GM23338 (cell line): ENCODE data around the gene FAM219A. TPM values are rescaled to one million over a fixed set of nuclear protein-coding genes. Genes with fewer than 3 reads are reported as not detected.

ENCODE experiments used
- ATAC-seq: fragments of 200-7000 bp; cut with Tn5 transposase; 3 replicates; pipeline ENCODE4 v1.9.1; 2020
- DNase-seq: peaks from one replicate; pipeline ENCODE4 v3.0.0-alpha.2; 2015; ENCODE audit warnings: low spot score
- H2AFZ ChIP-seq: fragments of 200-600 bp; sonication (generic); 2 replicates; pipeline ENCODE4 v1.8.0; 2016; ENCODE audit warnings: antibody characterized with exemption, mild to moderate bottlenecking, moderate library complexity
- H3F3A ChIP-seq: fragments of 200-600 bp; sonication (generic); replicated peaks from 2 replicates; pipeline ENCODE4 v1.8.0; 2017; ENCODE audit warnings: antibody characterized with exemption, mixed run types, low read depth
- H3K27ac ChIP-seq: fragments of 200-600 bp; sonication (generic); 2 replicates; pipeline ENCODE4 v1.6.1; 2016; ENCODE audit warnings: low read depth
- H3K27me3 ChIP-seq: fragments of 200-600 bp; sonication (generic); 2 replicates; pipeline ENCODE4 v1.8.0; 2016; ENCODE audit warnings: mild to moderate bottlenecking, mixed run types, moderate library complexity; ENCODE audit not compliant: insufficient read depth
- H3K36me3 ChIP-seq: fragments of 200-600 bp; sonication (generic); 2 replicates; pipeline ENCODE4 v1.8.0; 2016; ENCODE audit warnings: mild to moderate bottlenecking; ENCODE audit not compliant: insufficient read depth
- H3K4me1 ChIP-seq: fragments of 200-600 bp; sonication (generic); 2 replicates; pipeline ENCODE4 v1.8.0; 2016; ENCODE audit warnings: mild to moderate bottlenecking, moderate library complexity; ENCODE audit not compliant: insufficient read depth
- H3K4me2 ChIP-seq: fragments of 200-600 bp; sonication (generic); 2 replicates; pipeline ENCODE4 v1.7.1; 2017; ENCODE audit warnings: mixed run types
- H3K4me3 ChIP-seq: fragments of 200-600 bp; sonication (generic); 2 replicates; pipeline ENCODE4 v1.6.1; 2016; ENCODE audit warnings: mixed run types
- H3K79me2 ChIP-seq: fragments of 200-600 bp; sonication (generic); replicated peaks from 2 replicates; pipeline ENCODE4 v1.8.0; 2017; ENCODE audit warnings: mild to moderate bottlenecking; ENCODE audit not compliant: insufficient read depth
- H3K9me2 ChIP-seq: fragments of 200-600 bp; sonication (generic); 2 replicates; pipeline ENCODE4 v1.8.0; 2017; ENCODE audit not compliant: insufficient read depth
- H4K20me1 ChIP-seq: fragments of 200-600 bp; sonication (generic); replicated peaks from 2 replicates; pipeline ENCODE4 v1.8.0; 2017; ENCODE audit warnings: mild to moderate bottlenecking; ENCODE audit not compliant: insufficient read depth
- H3K27ac Mint-ChIP-seq: 2 replicates; pipeline ENCODE4 v1.8.0; 2020; ENCODE audit warnings: inconsistent platforms, mild to moderate bottlenecking, moderate library complexity, mixed read lengths
- H3K27me3 Mint-ChIP-seq: 3 replicates; pipeline ENCODE4 v1.8.0; 2022; ENCODE audit warnings: low read depth, mild to moderate bottlenecking, moderate library complexity, mixed read lengths, inconsistent platforms; ENCODE audit not compliant: insufficient read depth, poor library complexity
- H3K36me3 Mint-ChIP-seq: 3 replicates; pipeline ENCODE4 v1.8.0; 2021; ENCODE audit warnings: low read depth, mild to moderate bottlenecking, inconsistent platforms, moderate library complexity, mixed read lengths
- H3K4me1 Mint-ChIP-seq: 3 replicates; pipeline ENCODE4 v1.8.0; 2020; ENCODE audit warnings: mild to moderate bottlenecking, inconsistent platforms, mixed read lengths
- H3K4me3 Mint-ChIP-seq: 3 replicates; pipeline ENCODE4 v1.8.0; 2021; ENCODE audit warnings: moderate library complexity, mild to moderate bottlenecking, inconsistent platforms, mixed read lengths
- H3K9me3 Mint-ChIP-seq: 3 replicates; pipeline ENCODE4 v1.8.0; 2020; ENCODE audit warnings: moderate library complexity, mild to moderate bottlenecking, inconsistent platforms, mixed read lengths
- CREB1 ChIP-seq: fragments of 250-450 bp; sonication (Bioruptor Pico); IDR thresholded peaks from 2 replicates; pipeline ENCODE4 v1.5.0; 2020; ENCODE audit warnings: low read depth, mild to moderate bottlenecking, moderate library complexity
- CTCF ChIP-seq, 2 experiments: fragments of 200-600 bp in 1 of 2; sonication (generic) in 1 of 2; conservative IDR thresholded peaks; 2 replicates each; pipeline versions ENCODE4 v1.5.1 to v1.6.1; 2016 to 2017; ENCODE audit warnings: antibody characterized with exemption in 2 of 2, low read depth in 2 of 2, mild to moderate bottlenecking in 2 of 2, moderate library complexity in 1 of 2
- ETS1 ChIP-seq: IDR thresholded peaks from 2 replicates; pipeline ENCODE4 v1.6.1; 2016; ENCODE audit warnings: antibody characterized with exemption
- EZH2 ChIP-seq: fragments of 200-600 bp; sonication (generic); IDR thresholded peaks from one replicate; pipeline ENCODE4 v1.8.0; 2017; ENCODE audit warnings: antibody characterized with exemption, mild to moderate bottlenecking, low read depth; ENCODE audit not compliant: unreplicated experiment
- EZH2phosphoT487 ChIP-seq: fragments of 200-600 bp; sonication (generic); IDR thresholded peaks from one replicate; pipeline ENCODE4 v1.8.1; 2018; ENCODE audit warnings: antibody characterized with exemption; ENCODE audit not compliant: unreplicated experiment
- JUNB ChIP-seq: IDR thresholded peaks from one replicate; pipeline ENCODE4 v1.6.1; 2016; ENCODE audit warnings: antibody characterized with exemption; ENCODE audit not compliant: unreplicated experiment
- NANOG ChIP-seq: IDR thresholded peaks from 2 replicates; pipeline ENCODE4 v1.6.1; 2016; ENCODE audit warnings: antibody characterized with exemption, borderline replicate concordance
- POLR2AphosphoS5 ChIP-seq: IDR thresholded peaks from 2 replicates; pipeline ENCODE4 v1.6.1; 2016; ENCODE audit warnings: antibody characterized with exemption, low read depth
- REST ChIP-seq: IDR thresholded peaks from one replicate; pipeline ENCODE4 v1.6.1; 2018; ENCODE audit warnings: antibody characterized with exemption; ENCODE audit not compliant: unreplicated experiment
- STAT1 ChIP-seq: IDR thresholded peaks from one replicate; pipeline ENCODE4 v1.6.1; 2016; ENCODE audit warnings: antibody characterized with exemption; ENCODE audit not compliant: unreplicated experiment
- ZNF114 ChIP-seq: fragments of 250-450 bp; sonication (Bioruptor Pico); IDR thresholded peaks from 2 replicates; pipeline ENCODE4 v1.5.0; 2020; ENCODE audit warnings: mild to moderate bottlenecking, moderate library complexity
- ZNF331 ChIP-seq: fragments of 250-450 bp; sonication (Bioruptor Pico); IDR thresholded peaks from 2 replicates; pipeline ENCODE4 v1.5.0; 2020; ENCODE audit warnings: low read depth, mild to moderate bottlenecking, moderate library complexity
- ZNF462 ChIP-seq: fragments of 250-450 bp; sonication (Bioruptor Pico); IDR thresholded peaks from 2 replicates; pipeline ENCODE4 v1.5.0; 2020; ENCODE audit warnings: mild to moderate bottlenecking, moderate library complexity
- polyA plus RNA-seq: library from polyadenylated mRNA; unstranded; fragments of >200 nt; fragmentation: Nextera tagmentation; extraction: Ambion mirVana; gene quantifications from 2 replicates; pipeline ENCODE4 v1.2.1, GENCODE V29; 2016
- total RNA-seq: library from RNA; depleted of rRNA; stranded (reverse); fragments of >200 nt; shearing (Covaris generic); gene quantifications from 2 replicates; pipeline ENCODE4 v1.2.3, GENCODE V29; 2014

The FAM219A gene
- total and polyA plus RNA-seq, 2 experiments from 2014 or later = 3.8 to 7.2 TPM

- H3K36me3 ChIP-seq = no peaks in the 10 kb centered on the region
- Mint-ChIP-seq H3K36me3 (no peaks in the 10 kb centered on the region), H3K4me3 (no peak overlapping the region), H3K27me3 (peaks cover 6% of the 10 kb centered on the region), H3K4me1 (peaks cover 2% of the 10 kb centered on the region; the same call in 1 of the 3 replicates), H3K27ac (no peak overlapping the region), H3K9me3 (no peaks in the 10 kb centered on the region)
- no peak overlapping the region for H3K4me3 ChIP-seq
- no peaks in the 10 kb centered on the region for H3F3A ChIP-seq
- H3K9me2 ChIP-seq = no peaks in the 10 kb centered on the region
- H3K27ac ChIP-seq = no peak overlapping the region
- ATAC-seq (no peak), DNase-seq (no peak)
- no peaks in the 10 kb centered on the region for H3K79me2 ChIP-seq
- H4K20me1 ChIP-seq = no peaks in the 10 kb centered on the region
- H3K27me3 ChIP-seq = no peaks in the 10 kb centered on the region
- H3K4me2 ChIP-seq = no peak overlapping the region
- no peak overlapping the region for H2AFZ ChIP-seq
- no peak for TF ChIP-seq ETS1
- no peak for TF ChIP-seq REST
- TF ChIP-seq ZNF331 (CRISPR knock-in tag) = no peak
- TF ChIP-seq ZNF114 (CRISPR knock-in tag) = no peak
- no peak for TF ChIP-seq CREB1 (CRISPR knock-in tag)
- TF ChIP-seq NANOG = no peak
- TF ChIP-seq EZH2phosphoT487 = no peak
- no peak for TF ChIP-seq ZNF462 (CRISPR knock-in tag)
- TF ChIP-seq EZH2 = no peak
- no peak for TF ChIP-seq CTCF (conservative IDR thresholded peaks at IDR 0.05; ENCODE audit: low read depth in 2 of 2)
- no peak for TF ChIP-seq POLR2AphosphoS5
- no peak for TF ChIP-seq STAT1
- no peak for TF ChIP-seq JUNB
- 0 out of 2 replicates have a peak, but pooled peaks cover 6% of the 10 kb centered on the region for H3K4me1 ChIP-seq
Observed at GRCh38 chr9:34501372-34501771, 43.0 kb upstream of the FAM219A start.
